Coronary artery (tissue), 2 donors: ENCODE data around the gene RFNG.

Source experiments
- DNase-seq: peaks from one replicate; pipeline ENCODE4 v3.0.0-alpha.2; 2017; ENCODE audit warnings: low spot score
- H3K27ac ChIP-seq, 2 donors: fragments of 200-600 bp; sonication (generic); one replicate each; pipeline ENCODE4 v1.5.1; 2016 to 2019
- H3K4me3 ChIP-seq: fragments of 200-600 bp; sonication (generic); 2 replicates; pipeline ENCODE4 v1.5.1; 2016; ENCODE audit warnings: mild to moderate bottlenecking, moderate library complexity
- CTCF ChIP-seq: fragments of 200-600 bp; sonication (generic); IDR thresholded peaks from one replicate; pipeline ENCODE4 v1.5.1; 2019; ENCODE audit warnings: antibody characterized with exemption

RFNG gene

GRCh38 chr17:82059272-82060000, 7.8 kb upstream of the RFNG start:
- DNase-seq = no peak
- no peak for TF ChIP-seq CTCF
- H3K27ac ChIP-seq = no peak overlapping the region
- no peak overlapping the region for H3K4me3 ChIP-seq

- DNase-seq = no peak
- no peak overlapping the region for H3K27ac ChIP-seq
Observed at GRCh38 chr17:82058855-82059249, 7.2 kb upstream of the RFNG start.

GRCh38 chr17:82058230-82058854, 6.7 kb upstream of the RFNG start:
- Histone ChIP-seq H3K27ac (no peak overlapping the region), H3K4me3 (no peak overlapping the region)
- no peak for TF ChIP-seq CTCF
- no peak for DNase-seq

More at GRCh38 chr17:82058855-82059249, 7.2 kb upstream of the RFNG start:
- no peak for TF ChIP-seq CTCF
- no peak overlapping the region for H3K4me3 ChIP-seq

- Histone ChIP-seq H3K27ac (no peak overlapping the region), H3K4me3 (no peak overlapping the region)
- TF ChIP-seq CTCF = no peak
- no peak for DNase-seq
Observed at GRCh38 chr17:82056729-82057621, 5.4 kb upstream of the RFNG start.

GRCh38 chr17:82055965-82056728, 4.5 kb upstream of the RFNG start:
- H3K27ac ChIP-seq = no peak overlapping the region
- H3K4me3 ChIP-seq = no peak overlapping the region
- no peak for DNase-seq
- TF ChIP-seq CTCF = no peak

- Histone ChIP-seq H3K27ac (no peak overlapping the region), H3K4me3 (no peak overlapping the region)
- no peak for TF ChIP-seq CTCF
- no peak for DNase-seq
Observed at GRCh38 chr17:82055023-82055964, 3.7 kb upstream of the RFNG start.
